ENCODE data around the gene ALDH1L1. TPM values are rescaled to one million over a fixed set of nuclear protein-coding genes. Genes with fewer than 3 reads are reported as not detected.

ALDH1L1 gene
- total and polyA plus RNA-seq, 8 donors = 0.39 to 1.8 (median 0.51) TPM

- H3K36me3 ChIP-seq = no peaks in the 10 kb centered on the region
- DNase-seq (peak in 1 of 4 donors; percentile 66), ATAC-seq (no peak)
- intact Hi-C loops (cut with DNase I) = no loop called here
- H3K9me3 ChIP-seq = no peaks in the 10 kb centered on the region
- H3K27me3 ChIP-seq = no peaks in the 10 kb centered on the region
- peaks cover 0 to 11% of the 10 kb centered on the region in 2 donors for H3K4me1 ChIP-seq
- no peak for TF ChIP-seq CTCF (IDR thresholded peaks at IDR 0.05)
- no peak overlapping the region for H3K4me3 ChIP-seq
- H3K27ac ChIP-seq = no peak overlapping the region
Measured at GRCh38 chr3:126127452-126127851, 52.9 kb downstream of the ALDH1L1 start.

GRCh38 chr3:126126811-126127431 lies 53.5 kb downstream of the ALDH1L1 start:
- Histone ChIP-seq H3K4me1 (peaks cover 0 to 11% of the 10 kb centered on the region in 2 donors), H3K27me3 (no peaks in the 10 kb centered on the region), H3K36me3 (no peaks in the 10 kb centered on the region), H3K4me3 (no peak overlapping the region), H3K9me3 (no peaks in the 10 kb centered on the region), H3K27ac (no peak overlapping the region)
- DNase-seq (peak in 1 of 4 donors; percentile 58), ATAC-seq (no peak)
- no peak for TF ChIP-seq CTCF (IDR thresholded peaks at IDR 0.05)
- intact Hi-C loops (cut with DNase I) = no loop called here

GRCh38 chr3:126126286-126126685 lies 54.1 kb downstream of the ALDH1L1 start:
- DNase-seq = peak in 2 of 4 donors; percentile 5 to 39
- Histone ChIP-seq H3K9me3 (no peaks in the 10 kb centered on the region), H3K27ac (no peak overlapping the region), H3K4me1 (peaks cover 0 to 11% of the 10 kb centered on the region in 2 donors), H3K27me3 (no peaks in the 10 kb centered on the region), H3K4me3 (no peak overlapping the region), H3K36me3 (no peaks in the 10 kb centered on the region)
- no peak for TF ChIP-seq CTCF (IDR thresholded peaks at IDR 0.05)
- no peak for ATAC-seq
- intact Hi-C loops (cut with DNase I) = no loop called here

GRCh38 chr3:126125781-126126251 lies 54.6 kb downstream of the ALDH1L1 start:
- Histone ChIP-seq H3K4me1 (peaks cover 0 to 11% of the 10 kb centered on the region in 2 donors), H3K27ac (no peak overlapping the region), H3K9me3 (no peaks in the 10 kb centered on the region), H3K4me3 (no peak overlapping the region), H3K27me3 (no peaks in the 10 kb centered on the region), H3K36me3 (no peaks in the 10 kb centered on the region)
- intact Hi-C loops (cut with DNase I) = no loop called here
- TF ChIP-seq CTCF (IDR thresholded peaks at IDR 0.05) = no peak
- DNase-seq (no peak), ATAC-seq (no peak)

- no peaks in the 10 kb centered on the region for H3K27me3 ChIP-seq
- ATAC-seq (no peak), DNase-seq (peak in 2 of 4 donors; percentile 20 to 26)
- no peaks in the 10 kb centered on the region for H3K9me3 ChIP-seq
- peaks cover 0 to 11% of the 10 kb centered on the region in 2 donors for H3K4me1 ChIP-seq
- no peaks in the 10 kb centered on the region for H3K36me3 ChIP-seq
- no peak overlapping the region for H3K4me3 ChIP-seq
- no peak overlapping the region for H3K27ac ChIP-seq
- intact Hi-C loops (cut with DNase I) = no loop called here
- no peak for TF ChIP-seq CTCF (IDR thresholded peaks at IDR 0.05)
Measured at GRCh38 chr3:126125341-126125740, 55.0 kb downstream of the ALDH1L1 start.
